Kidney glomerular epithelial cell (primary cell): ENCODE measurements around the gene C9orf40.

Source experiments
- DNase-seq: peaks from one replicate; lab custom pipeline; 2025; lab: John Stamatoyannopoulos, UW

C9orf40 gene

GRCh38 chr9:74940600-74940999, 12.1 kb downstream of the C9orf40 start:
- no peak for DNase-seq

GRCh38 chr9:74935008-74935407, 17.7 kb downstream of the C9orf40 start:
- no peak for DNase-seq

- no peak for DNase-seq
Observed at GRCh38 chr9:74921737-74922136, 31.0 kb downstream of the C9orf40 start.

- DNase-seq = no peak
Observed at GRCh38 chr9:74920944-74921626, 31.6 kb downstream of the C9orf40 start.

GRCh38 chr9:74910036-74910435, 42.7 kb downstream of the C9orf40 start:
- no peak for DNase-seq

- DNase-seq = no peak
Observed at GRCh38 chr9:74908665-74909064, 44.0 kb downstream of the C9orf40 start.

GRCh38 chr9:74907085-74907484, 45.6 kb downstream of the C9orf40 start:
- no peak for DNase-seq

- DNase-seq = no peak
Observed at GRCh38 chr9:74901001-74901400, 51.7 kb downstream of the C9orf40 start.
